Tibial nerve (tissue), 3 donors: Measurements from ENCODE around the gene PCNX2.

Source experiments
- POLR2A ChIP-seq, 2 donors: fragments of 450-650 bp; IDR thresholded peaks; one replicate each; pipeline ENCODE4 v1.6.1; 2017; ENCODE audit warnings: antibody characterized with exemption in 2 of 2, mild to moderate bottlenecking in 2 of 2, moderate library complexity in 2 of 2
- TF ChIP-seq, protein P1 (sequence below), 5 experiments: fragments of 200-600 bp in 3 of 5; fragments of 450-650 bp in 2 of 5; sonication (generic) in 3 of 5; IDR thresholded peaks; one replicate each; pipeline ENCODE4 v1.5.1; 2016 to 2019; ENCODE audit warnings: antibody characterized with exemption in 5 of 5, mild to moderate bottlenecking in 3 of 5, moderate library complexity in 2 of 5

DNA sequence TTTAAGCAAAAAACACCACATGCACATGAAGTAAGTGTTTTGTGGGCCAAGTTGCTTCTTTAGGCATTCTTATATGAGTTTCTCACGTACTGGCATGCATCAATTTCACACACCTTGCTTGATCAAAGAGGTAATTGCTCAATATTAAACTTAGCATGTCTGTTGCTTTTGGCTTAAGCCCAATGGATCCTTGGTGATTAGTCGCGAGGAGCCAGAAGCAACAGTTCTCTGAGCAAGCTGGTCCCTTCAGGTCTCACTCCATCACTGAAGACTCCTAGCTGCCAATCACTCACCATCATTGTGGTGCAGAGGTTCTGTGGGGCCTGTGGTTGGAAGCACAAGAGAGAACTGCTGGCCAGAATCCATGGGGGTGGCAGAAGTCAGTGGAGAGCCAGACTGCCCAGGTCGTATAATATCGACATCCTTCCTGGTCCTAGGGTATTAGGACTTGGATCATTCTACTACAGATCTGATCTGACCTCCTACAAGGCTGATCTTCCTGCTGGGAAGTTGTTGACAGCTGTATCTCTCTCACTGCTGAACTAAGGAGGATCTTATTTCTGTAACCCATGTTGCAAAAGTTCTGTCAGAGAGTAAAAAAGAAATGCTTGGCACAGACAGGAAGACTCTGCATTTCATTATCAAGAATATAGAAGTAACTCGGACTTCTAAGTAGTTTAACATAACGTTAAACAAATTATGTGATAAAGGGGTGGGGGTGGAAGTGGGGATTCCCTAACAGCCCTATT lies 204.6 kb downstream of the PCNX2 start:
- TF ChIP-seq, protein P1, sequence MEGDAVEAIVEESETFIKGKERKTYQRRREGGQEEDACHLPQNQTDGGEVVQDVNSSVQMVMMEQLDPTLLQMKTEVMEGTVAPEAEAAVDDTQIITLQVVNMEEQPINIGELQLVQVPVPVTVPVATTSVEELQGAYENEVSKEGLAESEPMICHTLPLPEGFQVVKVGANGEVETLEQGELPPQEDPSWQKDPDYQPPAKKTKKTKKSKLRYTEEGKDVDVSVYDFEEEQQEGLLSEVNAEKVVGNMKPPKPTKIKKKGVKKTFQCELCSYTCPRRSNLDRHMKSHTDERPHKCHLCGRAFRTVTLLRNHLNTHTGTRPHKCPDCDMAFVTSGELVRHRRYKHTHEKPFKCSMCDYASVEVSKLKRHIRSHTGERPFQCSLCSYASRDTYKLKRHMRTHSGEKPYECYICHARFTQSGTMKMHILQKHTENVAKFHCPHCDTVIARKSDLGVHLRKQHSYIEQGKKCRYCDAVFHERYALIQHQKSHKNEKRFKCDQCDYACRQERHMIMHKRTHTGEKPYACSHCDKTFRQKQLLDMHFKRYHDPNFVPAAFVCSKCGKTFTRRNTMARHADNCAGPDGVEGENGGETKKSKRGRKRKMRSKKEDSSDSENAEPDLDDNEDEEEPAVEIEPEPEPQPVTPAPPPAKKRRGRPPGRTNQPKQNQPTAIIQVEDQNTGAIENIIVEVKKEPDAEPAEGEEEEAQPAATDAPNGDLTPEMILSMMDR (IDR thresholded peaks at IDR 0.05): no peak
- TF ChIP-seq POLR2A (IDR thresholded peaks at IDR 0.05): no peak
